Astrocyte (in vitro differentiated cells and primary cell): ENCODE results near the gene ASF1A. TPM values are rescaled to one million over a fixed set of nuclear protein-coding genes. Genes with fewer than 3 reads are reported as not detected.

ENCODE experiments used
- DNase-seq: peaks from one replicate; pipeline ENCODE4 v3.0.0-alpha.2; 2010; ENCODE audit warnings: low read depth
- FAIRE-seq: peaks from 2 replicates; lab custom pipeline; 2011; peaks lifted over from hg19 to GRCh38; lab: Jason Lieb, UNC
- H2AFZ ChIP-seq: 2 replicates; pipeline ENCODE4 v1.6.0; 2012; ENCODE audit warnings: low read depth, low read length, inconsistent platforms
- H3K27ac ChIP-seq: 2 replicates; pipeline ENCODE4 v1.5.1; 2011; ENCODE audit warnings: low read depth, low read length, inconsistent platforms
- H3K27me3 ChIP-seq: 2 replicates; pipeline ENCODE4 v1.6.0; 2011; ENCODE audit warnings: low read length, inconsistent platforms; ENCODE audit not compliant: insufficient read depth
- H3K36me3 ChIP-seq: 2 replicates; pipeline ENCODE4 v1.5.1; 2011; ENCODE audit warnings: low read length, inconsistent platforms; ENCODE audit not compliant: insufficient read depth
- H3K4me1 ChIP-seq: 2 replicates; pipeline ENCODE4 v1.5.1; 2011; ENCODE audit warnings: low read length, inconsistent platforms; ENCODE audit not compliant: insufficient read depth
- H3K4me2 ChIP-seq: 2 replicates; pipeline ENCODE4 v1.6.0; 2012; ENCODE audit warnings: low read length, inconsistent platforms
- H3K4me3 ChIP-seq: 2 replicates; pipeline ENCODE4 v1.5.1; 2011; ENCODE audit warnings: low read depth, mild to moderate bottlenecking, low read length, inconsistent platforms; ENCODE audit not compliant: insufficient read depth
- H3K79me2 ChIP-seq: 2 replicates; pipeline ENCODE4 v1.6.0; 2012; ENCODE audit warnings: mild to moderate bottlenecking, low read length, inconsistent platforms; ENCODE audit not compliant: insufficient read depth
- H3K9ac ChIP-seq: 2 replicates; pipeline ENCODE4 v1.6.0; 2012; ENCODE audit warnings: mild to moderate bottlenecking, low read length, inconsistent platforms
- H3K9me3 ChIP-seq: 2 replicates; pipeline ENCODE4 v1.5.1; 2012; ENCODE audit warnings: low read depth, mild to moderate bottlenecking, low read length, inconsistent platforms; ENCODE audit not compliant: insufficient read depth
- H4K20me1 ChIP-seq: 2 replicates; pipeline ENCODE4 v1.6.0; 2012; ENCODE audit warnings: low read length, inconsistent platforms; ENCODE audit not compliant: insufficient read depth
- H3K27ac Mint-ChIP-seq: one replicate; pipeline ENCODE4 v1.8.0; 2021; ENCODE audit warnings: mild to moderate bottlenecking, mixed read lengths; ENCODE audit not compliant: unreplicated experiment
- H3K27me3 Mint-ChIP-seq: one replicate; pipeline ENCODE4 v1.8.0; 2021; ENCODE audit warnings: low read depth, mixed read lengths; ENCODE audit not compliant: unreplicated experiment
- H3K36me3 Mint-ChIP-seq: one replicate; pipeline ENCODE4 v1.8.0; 2021; ENCODE audit warnings: low read depth, mixed read lengths; ENCODE audit not compliant: unreplicated experiment
- H3K4me1 Mint-ChIP-seq: one replicate; pipeline ENCODE4 v1.8.0; 2021; ENCODE audit warnings: low read depth, mixed read lengths; ENCODE audit not compliant: unreplicated experiment
- H3K4me3 Mint-ChIP-seq: one replicate; pipeline ENCODE4 v1.8.0; 2021; ENCODE audit warnings: mild to moderate bottlenecking, moderate library complexity, mixed read lengths; ENCODE audit not compliant: unreplicated experiment
- H3K9me3 Mint-ChIP-seq: one replicate; pipeline ENCODE4 v1.8.0; 2021; ENCODE audit warnings: mild to moderate bottlenecking, mixed read lengths; ENCODE audit not compliant: unreplicated experiment
- CTCF ChIP-seq: IDR thresholded peaks from 2 replicates; pipeline ENCODE4 v1.5.1; 2011; ENCODE audit warnings: low read depth, mild to moderate bottlenecking, inconsistent platforms, low read length, moderate library complexity; ENCODE audit not compliant: insufficient read depth
- EZH2 ChIP-seq: IDR thresholded peaks from 2 replicates; pipeline ENCODE4 v1.6.1; 2012; ENCODE audit warnings: mild to moderate bottlenecking, low read length, inconsistent platforms; ENCODE audit not compliant: insufficient read depth
- total RNA-seq: library from RNA; stranded (reverse); gene quantifications from 2 replicates; pipeline ENCODE4 v1.2.1, GENCODE V29; 2021

Gene ASF1A
- total RNA-seq, 1 donor from 2014 or later: 35.7 TPM

- TF ChIP-seq CTCF (no peak), EZH2 (no peak)
- Histone ChIP-seq H2AFZ (no peak overlapping the region), H3K36me3 (no peaks in the 10 kb centered on the region), H3K4me3 (no peak overlapping the region), H3K27me3 (no peaks in the 10 kb centered on the region), H3K9me3 (no peaks in the 10 kb centered on the region), H3K4me1 (peaks cover 20% of the 10 kb centered on the region), H3K9ac (no peak overlapping the region), H4K20me1 (no peaks in the 10 kb centered on the region), H3K79me2 (peaks cover 26% of the 10 kb centered on the region), H3K4me2 (no peak overlapping the region), H3K27ac (no peak overlapping the region)
- no peaks in the 10 kb centered on the region for H3K27me3 Mint-ChIP-seq
- H3K36me3 Mint-ChIP-seq: no peaks in the 10 kb centered on the region
- H3K9me3 Mint-ChIP-seq: no peaks in the 10 kb centered on the region
- DNase-seq: no peak
- no peak overlapping the region for H3K4me3 Mint-ChIP-seq
- H3K4me1 Mint-ChIP-seq: peaks cover 13% of the 10 kb centered on the region
- no peak overlapping the region for H3K27ac Mint-ChIP-seq
- FAIRE-seq: no peak
Observed at GRCh38 chr6:118877806-118878205, 16.1 kb upstream of the ASF1A start.

- peaks cover 5% of the 10 kb centered on the region for H3K4me1 Mint-ChIP-seq
- H3K9ac ChIP-seq: no peak overlapping the region
- no peak overlapping the region for H3K4me2 ChIP-seq
- H3K9me3 Mint-ChIP-seq: no peaks in the 10 kb centered on the region
- H3K9me3 ChIP-seq: no peaks in the 10 kb centered on the region
- H3K27ac Mint-ChIP-seq: no peak overlapping the region
- H4K20me1 ChIP-seq: no peaks in the 10 kb centered on the region
- peaks cover 53% of the 10 kb centered on the region for H3K79me2 ChIP-seq
- no peaks in the 10 kb centered on the region for H3K36me3 Mint-ChIP-seq
- no peaks in the 10 kb centered on the region for H3K27me3 ChIP-seq
- peaks cover 9% of the 10 kb centered on the region for H3K4me1 ChIP-seq
- no peak for DNase-seq
- FAIRE-seq: no peak
- TF ChIP-seq CTCF (no peak), EZH2 (no peak)
- no peaks in the 10 kb centered on the region for H3K27me3 Mint-ChIP-seq
- H3K4me3 Mint-ChIP-seq: no peak overlapping the region
- H3K4me3 ChIP-seq: no peak overlapping the region
- no peak overlapping the region for H3K27ac ChIP-seq
- no peak overlapping the region for H2AFZ ChIP-seq
- H3K36me3 ChIP-seq: no peaks in the 10 kb centered on the region
Observed at GRCh38 chr6:118881440-118882313, 12.3 kb upstream of the ASF1A start.
